ENCODE results near the gene ADAM17. TPM values are rescaled to one million over a fixed set of nuclear protein-coding genes. Genes with fewer than 3 reads are reported as not detected.
A peak's percentile ranks its signal among the peaks of the same experiment; 100 is the strongest.

ADAM17 gene
- total and polyA plus RNA-seq, 7 experiments from 2014 or later, result 9.3 to 45.2 (median 24.6) TPM

DNA sequence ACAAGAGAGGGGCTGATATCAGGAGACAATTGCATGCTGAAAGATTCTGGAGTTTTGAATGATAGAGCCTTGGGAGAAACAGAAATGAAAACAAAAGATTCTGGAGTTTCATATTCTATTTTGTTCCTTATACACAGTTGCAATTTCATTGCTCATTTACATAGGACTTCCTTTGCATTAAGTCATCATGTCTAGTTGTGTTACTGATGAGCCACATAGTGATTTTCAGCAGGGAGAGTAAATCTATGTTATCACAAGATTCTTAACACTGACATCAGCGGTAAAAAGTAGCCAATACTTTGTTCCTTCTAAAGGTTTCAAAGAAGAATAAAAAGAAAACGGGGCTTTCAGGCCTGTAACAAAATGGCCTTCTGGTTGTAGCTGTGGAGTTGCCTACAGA is 7.1 kb downstream of the ADAM17 start:
- H3K4me3 Mint-ChIP-seq, result peak overlapping the region in 9 of 10 donors; percentile 22 to 61 (median 40)
- H3K36me3 ChIP-seq (ENCODE audit: control insufficient read depth in 2 of 3, insufficient read depth in 3 of 3, low read length in 3 of 3), result no peaks in the 10 kb centered on the region
- no peaks in the 10 kb centered on the region for H3K27me3 ChIP-seq (ENCODE audit: control insufficient read depth in 2 of 2, insufficient read depth in 2 of 2, low read length in 2 of 2)
- no peak for DNase-seq
- intact Hi-C loops (cut with micrococcal nuclease), result no loop called here
- ChIA-PET POLR2A (interaction anchor here (0.6 to 1.2 kb wide), 2 partner anchors 8 to 1270 kb away, joined by 3 read pairs; partner anchors contain the start of gene ADAM17), CTCF (no interaction called here)
- no peak overlapping the region for H3K27ac ChIP-seq (ENCODE audit: low read depth, low read length)
- no peak overlapping the region for H3K4me3 ChIP-seq (ENCODE audit: low read length)
- H3K4me1 Mint-ChIP-seq, result peaks cover 58 to 83% (median 70%) of the 10 kb centered on the region in 7 donors
- no peaks in the 10 kb centered on the region for H3K9me3 ChIP-seq (ENCODE audit: control insufficient read depth in 2 of 3, low read length in 3 of 3)
- H3K9me3 Mint-ChIP-seq, result no peaks in the 10 kb centered on the region
- H3K36me3 Mint-ChIP-seq, result peaks cover 0 to 9% (median 6%) of the 10 kb centered on the region in 5 donors
- peaks cover 16 to 23% of the 10 kb centered on the region in 2 donors for H3K4me1 ChIP-seq (ENCODE audit: control insufficient read depth in 2 of 2, insufficient read depth in 2 of 2, low read length in 2 of 2)
- peak; percentile 72 for ATAC-seq
- no peaks in the 10 kb centered on the region for H3K27me3 Mint-ChIP-seq
- H3K27ac Mint-ChIP-seq, result peak overlapping the region in 5 of 9 donors; percentile 33 to 82 (median 59)

DNA sequence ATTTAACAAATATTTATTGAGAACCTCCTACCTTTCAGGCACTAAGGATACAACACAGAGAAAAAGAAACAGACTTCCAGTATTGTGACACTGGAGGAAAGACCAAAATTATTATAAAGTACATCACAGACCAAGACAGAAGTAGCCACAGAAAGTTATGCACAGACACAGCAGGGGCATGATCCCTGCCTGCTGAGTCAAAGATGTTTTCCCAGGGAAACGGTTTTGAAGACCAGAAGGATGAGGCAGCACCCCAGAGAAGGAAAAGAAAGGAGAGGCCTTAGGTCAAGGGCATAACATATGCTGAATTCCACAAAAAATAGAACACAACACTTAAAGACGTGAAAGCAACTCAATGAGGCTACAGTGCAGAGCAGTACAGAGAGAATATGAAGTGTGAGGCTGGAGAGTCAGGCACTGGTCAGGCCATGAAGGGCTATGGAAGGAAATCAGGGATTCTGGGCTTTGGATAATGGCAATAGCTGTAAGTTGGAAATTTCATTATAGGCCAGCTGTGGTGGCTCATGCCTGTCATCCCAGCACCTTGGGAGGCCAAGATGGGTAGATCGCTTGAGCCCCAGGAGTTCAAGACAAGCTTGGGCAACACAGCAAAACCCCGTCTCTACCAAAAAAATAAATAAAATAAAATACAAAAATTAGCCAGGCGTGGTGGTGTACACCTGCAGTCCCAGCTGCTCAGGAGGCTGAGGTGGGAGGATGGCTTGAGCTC is 8.2 kb downstream of the ADAM17 start:
- Mint-ChIP-seq H3K4me3 (peak overlapping the region in 8 of 10 donors; percentile 3 to 57 (median 18)), H3K4me1 (peaks cover 57 to 78% (median 68%) of the 10 kb centered on the region in 7 donors), H3K27me3 (no peaks in the 10 kb centered on the region), H3K9me3 (no peaks in the 10 kb centered on the region), H3K27ac (peak overlapping the region in 4 of 9 donors; percentile 13 to 53 (median 32)), H3K36me3 (peaks cover 0 to 10% (median 7%) of the 10 kb centered on the region in 5 donors)
- ATAC-seq, result no peak
- DNase-seq, result no peak
- no peaks in the 10 kb centered on the region for H3K27me3 ChIP-seq (ENCODE audit: control insufficient read depth in 2 of 2, insufficient read depth in 2 of 2, low read length in 2 of 2)
- intact Hi-C loops (cut with micrococcal nuclease), result no loop called here
- ChIA-PET CTCF (interaction anchor here (0.6 kb wide), 1 partner anchor 437 kb away, joined by 3 read pairs; no protein-coding TSS in a partner anchor), POLR2A (interaction anchor here (0.6 to 1.2 kb wide), 3 partner anchors 9 to 1271 kb away, joined by 3 read pairs; partner anchors contain the start of gene ADAM17)
- no peak overlapping the region for H3K4me3 ChIP-seq (ENCODE audit: low read length)
- peaks cover 13 to 15% of the 10 kb centered on the region in 2 donors for H3K4me1 ChIP-seq (ENCODE audit: control insufficient read depth in 2 of 2, insufficient read depth in 2 of 2, low read length in 2 of 2)
- H3K27ac ChIP-seq (ENCODE audit: low read depth, low read length), result no peak overlapping the region
- no peaks in the 10 kb centered on the region for H3K9me3 ChIP-seq (ENCODE audit: control insufficient read depth in 2 of 3, low read length in 3 of 3)
- H3K36me3 ChIP-seq (ENCODE audit: control insufficient read depth in 2 of 3, insufficient read depth in 3 of 3, low read length in 3 of 3), result no peaks in the 10 kb centered on the region

DNA sequence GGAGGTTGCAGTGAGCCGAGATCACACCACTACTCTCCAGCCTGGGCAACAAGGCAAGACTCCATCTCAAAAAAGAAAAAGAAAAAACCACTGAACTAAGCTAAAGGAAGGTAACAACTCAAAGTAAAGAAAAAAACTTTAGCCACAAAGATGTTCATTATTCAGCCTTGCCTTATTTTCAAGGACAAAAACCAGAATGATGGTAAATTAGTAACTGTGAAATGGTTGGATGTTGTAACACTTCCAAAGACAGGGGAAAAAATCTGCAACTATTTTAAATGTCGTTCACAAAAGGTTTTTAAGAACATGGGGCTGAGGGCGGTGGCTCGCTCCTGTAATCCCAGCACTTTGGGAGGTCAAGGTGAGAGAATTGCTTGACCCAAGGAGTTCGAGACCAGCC is 10.1 kb downstream of the ADAM17 start:
- peaks cover 48 to 67% (median 60%) of the 10 kb centered on the region in 7 donors for H3K4me1 Mint-ChIP-seq
- H3K4me3 Mint-ChIP-seq, result no peak overlapping the region
- H3K36me3 Mint-ChIP-seq, result peaks cover 0 to 10% (median 7%) of the 10 kb centered on the region in 5 donors
- Histone ChIP-seq H3K4me3 (ENCODE audit: low read length) (no peak overlapping the region), H3K36me3 (ENCODE audit: control insufficient read depth in 2 of 3, insufficient read depth in 3 of 3, low read length in 3 of 3) (no peaks in the 10 kb centered on the region), H3K27ac (ENCODE audit: low read depth, low read length) (no peak overlapping the region), H3K4me1 (ENCODE audit: control insufficient read depth in 2 of 2, insufficient read depth in 2 of 2, low read length in 2 of 2) (peaks cover 11 to 13% of the 10 kb centered on the region in 2 donors), H3K9me3 (ENCODE audit: control insufficient read depth in 2 of 3, low read length in 3 of 3) (no peaks in the 10 kb centered on the region), H3K27me3 (ENCODE audit: control insufficient read depth in 2 of 2, insufficient read depth in 2 of 2, low read length in 2 of 2) (no peaks in the 10 kb centered on the region)
- intact Hi-C loops (cut with micrococcal nuclease), result no loop called here
- ChIA-PET POLR2A (no interaction called here), CTCF (no interaction called here)
- ATAC-seq (no peak), DNase-seq (no peak)
- no peaks in the 10 kb centered on the region for H3K9me3 Mint-ChIP-seq
- no peak overlapping the region for H3K27ac Mint-ChIP-seq
- H3K27me3 Mint-ChIP-seq, result no peaks in the 10 kb centered on the region

DNA sequence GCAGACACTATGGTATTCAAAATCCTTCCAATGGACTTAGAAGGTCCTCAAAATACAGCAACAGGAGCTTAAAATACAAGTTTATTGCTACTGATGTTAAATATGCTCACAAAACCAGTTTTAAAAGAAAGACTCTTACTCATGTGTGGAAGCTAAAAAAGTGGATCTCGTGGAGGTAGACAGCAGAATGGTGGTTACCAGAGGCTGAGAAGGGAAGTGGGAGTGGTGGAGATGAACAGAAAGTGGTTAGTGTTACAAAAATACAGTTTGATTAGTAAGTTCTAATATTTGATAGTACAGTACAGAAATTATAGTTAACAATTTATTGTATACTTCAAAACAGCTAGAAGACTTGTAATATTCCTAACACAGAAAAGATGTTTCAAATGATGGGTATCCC is 12.1 kb downstream of the ADAM17 start:
- H3K9me3 ChIP-seq (ENCODE audit: control insufficient read depth in 2 of 3, low read length in 3 of 3), result no peaks in the 10 kb centered on the region
- H3K4me3 ChIP-seq (ENCODE audit: low read length), result no peak overlapping the region
- peak overlapping the region in 4 of 9 donors; percentile 2 to 57 (median 32) for H3K27ac Mint-ChIP-seq
- ChIA-PET CTCF (no interaction called here), POLR2A (interaction anchor here (0.9 kb wide), 1 partner anchor 13 kb away, joined by 3 read pairs; no protein-coding TSS in a partner anchor)
- peaks cover 40 to 66% (median 56%) of the 10 kb centered on the region in 7 donors for H3K4me1 Mint-ChIP-seq
- peaks cover 7 to 9% of the 10 kb centered on the region in 2 donors for H3K4me1 ChIP-seq (ENCODE audit: control insufficient read depth in 2 of 2, insufficient read depth in 2 of 2, low read length in 2 of 2)
- no peak overlapping the region for H3K27ac ChIP-seq (ENCODE audit: low read depth, low read length)
- no peaks in the 10 kb centered on the region for H3K27me3 Mint-ChIP-seq
- no peaks in the 10 kb centered on the region for H3K36me3 ChIP-seq (ENCODE audit: control insufficient read depth in 2 of 3, insufficient read depth in 3 of 3, low read length in 3 of 3)
- no peaks in the 10 kb centered on the region for H3K27me3 ChIP-seq (ENCODE audit: control insufficient read depth in 2 of 2, insufficient read depth in 2 of 2, low read length in 2 of 2)
- intact Hi-C loops (cut with micrococcal nuclease), result no loop called here
- peaks cover 0 to 15% (median 10%) of the 10 kb centered on the region in 5 donors for H3K36me3 Mint-ChIP-seq
- H3K4me3 Mint-ChIP-seq, result peak overlapping the region in 5 of 10 donors; percentile 1 to 51 (median 35)
- ATAC-seq (peak; percentile 45), DNase-seq (no peak)
- H3K9me3 Mint-ChIP-seq, result no peaks in the 10 kb centered on the region

DNA sequence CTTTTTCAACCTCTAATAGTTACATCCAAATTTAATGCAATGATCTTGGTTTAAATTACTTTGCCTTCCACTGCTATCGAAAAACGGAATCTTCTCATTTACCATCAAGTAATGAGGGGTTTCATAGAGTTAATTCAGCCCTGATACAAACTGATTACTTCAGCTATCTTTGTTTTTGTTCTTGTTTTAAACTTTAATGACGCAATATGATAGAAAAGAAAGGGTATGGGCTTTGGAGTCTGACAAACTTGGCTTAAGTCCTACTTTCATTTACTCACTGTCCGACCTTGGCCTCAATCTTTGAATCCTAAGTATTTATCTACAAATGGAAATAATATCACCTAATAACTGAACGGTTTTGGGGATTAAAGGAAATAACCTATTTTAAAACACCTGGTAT is 16.1 kb downstream of the ADAM17 start:
- no peak for DNase-seq
- H3K36me3 Mint-ChIP-seq, result peaks cover 0 to 26% (median 11%) of the 10 kb centered on the region in 5 donors
- peaks cover 4% of the 10 kb centered on the region in 2 donors for H3K4me1 ChIP-seq (ENCODE audit: control insufficient read depth in 2 of 2, insufficient read depth in 2 of 2, low read length in 2 of 2)
- no peaks in the 10 kb centered on the region for H3K27me3 Mint-ChIP-seq
- H3K27ac ChIP-seq (ENCODE audit: low read depth, low read length), result no peak overlapping the region
- H3K9me3 Mint-ChIP-seq, result no peaks in the 10 kb centered on the region
- H3K27me3 ChIP-seq (ENCODE audit: control insufficient read depth in 2 of 2, insufficient read depth in 2 of 2, low read length in 2 of 2), result no peaks in the 10 kb centered on the region
- H3K4me3 Mint-ChIP-seq, result no peak overlapping the region
- no peak overlapping the region for H3K4me3 ChIP-seq (ENCODE audit: low read length)
- no peak for ATAC-seq
- ChIA-PET CTCF (no interaction called here), POLR2A (interaction anchor here (0.8 to 1.1 kb wide), 2 partner anchors 15 to 16 kb away, joined by 3 read pairs; partner anchors contain the start of gene ADAM17)
- intact Hi-C loops (cut with micrococcal nuclease), result no loop called here
- peaks cover 13 to 51% (median 32%) of the 10 kb centered on the region in 7 donors for H3K4me1 Mint-ChIP-seq
- H3K9me3 ChIP-seq (ENCODE audit: control insufficient read depth in 2 of 3, low read length in 3 of 3), result no peaks in the 10 kb centered on the region
- no peak overlapping the region for H3K27ac Mint-ChIP-seq
- peaks cover under 1 to 5% (median 4%) of the 10 kb centered on the region in 3 experiments for H3K36me3 ChIP-seq (ENCODE audit: control insufficient read depth in 2 of 3, insufficient read depth in 3 of 3, low read length in 3 of 3)

DNA sequence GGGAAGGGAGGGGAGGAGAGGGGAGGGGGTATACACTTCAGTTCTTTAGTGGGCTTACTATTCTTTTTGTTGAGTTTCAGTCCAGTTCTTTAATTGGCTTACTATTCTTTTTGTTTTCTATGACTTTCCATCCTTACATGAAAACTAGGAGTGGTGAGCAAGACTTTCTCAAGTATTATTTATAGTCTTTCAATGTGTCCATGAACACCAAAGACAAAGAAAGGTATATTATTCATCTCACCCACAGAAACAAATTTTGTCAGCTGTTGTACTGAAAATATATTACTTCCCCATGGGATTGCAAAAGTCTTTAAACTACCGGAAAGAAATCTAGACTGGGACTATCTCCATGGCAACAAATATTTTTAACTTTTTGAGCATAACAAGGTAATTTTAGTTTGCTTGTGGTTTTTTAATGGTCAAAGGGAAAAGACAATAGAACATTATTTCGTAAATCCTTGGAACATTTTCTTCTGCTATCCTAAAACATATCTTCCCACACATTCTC is 17.6 kb downstream of the ADAM17 start:
- Mint-ChIP-seq H3K4me3 (no peak overlapping the region), H3K27me3 (no peaks in the 10 kb centered on the region), H3K9me3 (no peaks in the 10 kb centered on the region), H3K36me3 (peaks cover 4 to 30% (median 11%) of the 10 kb centered on the region in 5 donors), H3K27ac (peak overlapping the region in 1 of 9 donors; percentile 13), H3K4me1 (peaks cover 4 to 38% (median 23%) of the 10 kb centered on the region in 7 donors)
- POLR2A ChIA-PET, result interaction anchor here (0.6 kb wide), 1 partner anchor 112 kb away, joined by 3 read pairs; no protein-coding TSS in a partner anchor
- H3K27ac ChIP-seq (ENCODE audit: low read depth, low read length), result no peak overlapping the region
- no peaks in the 10 kb centered on the region for H3K27me3 ChIP-seq (ENCODE audit: control insufficient read depth in 2 of 2, insufficient read depth in 2 of 2, low read length in 2 of 2)
- DNase-seq, result no peak
- CTCF ChIA-PET, result no interaction called here
- peaks cover 4 to 5% (median 5%) of the 10 kb centered on the region in 3 experiments for H3K36me3 ChIP-seq (ENCODE audit: control insufficient read depth in 2 of 3, insufficient read depth in 3 of 3, low read length in 3 of 3)
- peak; percentile 63 for ATAC-seq
- no peaks in the 10 kb centered on the region for H3K9me3 ChIP-seq (ENCODE audit: control insufficient read depth in 2 of 3, low read length in 3 of 3)
- no peaks in the 10 kb centered on the region for H3K4me1 ChIP-seq (ENCODE audit: control insufficient read depth in 2 of 2, insufficient read depth in 2 of 2, low read length in 2 of 2)
- intact Hi-C loops (cut with micrococcal nuclease), result no loop called here
- no peak overlapping the region for H3K4me3 ChIP-seq (ENCODE audit: low read length)
